GM18909 (cell line): ENCODE data around the gene ARG2.

Source experiments
- ATAC-seq: cut with Tn5 transposase; IDR thresholded peaks from one replicate; pipeline ENCODE4 v1.9.1; 2021; ENCODE audit warnings: mild to moderate bottlenecking; ENCODE audit not compliant: unreplicated experiment, poor library complexity

Gene ARG2

DNA sequence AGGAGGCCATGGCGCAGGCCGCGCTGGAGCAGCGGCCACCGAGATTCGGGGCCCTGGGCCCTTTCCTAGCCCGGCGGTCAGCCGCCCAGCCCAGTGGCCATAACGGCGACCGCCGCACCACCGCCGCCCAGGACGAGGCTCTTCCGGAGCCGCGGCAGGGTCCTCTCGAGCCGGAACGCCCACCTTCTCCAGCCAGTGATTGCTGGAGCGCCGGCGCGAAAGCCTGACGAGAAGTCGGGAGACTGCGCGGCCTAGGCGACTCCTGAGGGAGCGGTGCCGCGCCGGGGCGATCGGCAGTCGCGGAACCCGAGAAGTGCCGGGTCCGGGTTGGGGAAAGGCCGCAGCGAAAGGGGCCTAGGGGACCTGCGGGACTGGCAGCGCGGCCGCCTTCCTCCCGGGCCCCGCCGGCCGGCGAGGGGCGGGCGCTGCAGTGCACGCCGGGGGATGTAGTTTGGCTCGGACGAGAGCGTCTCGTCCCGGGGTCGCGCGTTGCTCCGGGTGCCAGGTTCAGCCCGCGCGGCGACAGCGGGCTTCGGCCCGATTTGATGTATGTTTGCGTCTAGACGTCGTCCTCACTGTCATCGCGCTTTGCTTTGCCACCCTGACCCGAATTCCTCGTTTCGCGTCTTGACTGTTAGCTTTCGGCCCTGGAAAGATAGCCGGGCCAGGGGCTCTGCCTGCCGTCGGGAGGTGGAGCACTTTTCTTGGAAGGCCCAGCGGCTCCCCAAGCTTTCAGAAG lies 54.9 kb downstream of the ARG2 start, which contains the start of gene VTI1B:
TSS of gene VTI1B (minus strand) at position 153 of the 739 bp plus-strand sequence. CDS start at position 10, 143 bp downstream.
- peak; percentile 92 for ATAC-seq

DNA sequence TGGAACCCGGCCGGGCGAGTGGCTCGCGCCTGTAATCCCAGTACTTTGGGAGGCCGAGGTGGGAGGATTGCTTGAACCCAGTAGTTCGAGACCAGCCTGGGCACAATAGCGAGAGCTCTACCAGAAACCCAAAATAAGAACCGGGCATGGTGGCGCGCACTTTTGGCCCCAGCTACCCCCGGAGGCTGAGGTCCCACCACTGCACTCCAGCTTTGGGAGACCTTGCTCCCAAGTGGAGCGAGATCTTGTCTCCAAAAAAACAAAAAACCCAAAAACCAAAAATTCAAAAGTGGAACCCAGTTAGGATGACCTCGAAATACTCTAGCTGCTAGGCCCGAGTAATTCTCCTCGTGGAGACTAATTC lies 55.5 kb downstream of the ARG2 start:
- ATAC-seq = no peak

DNA sequence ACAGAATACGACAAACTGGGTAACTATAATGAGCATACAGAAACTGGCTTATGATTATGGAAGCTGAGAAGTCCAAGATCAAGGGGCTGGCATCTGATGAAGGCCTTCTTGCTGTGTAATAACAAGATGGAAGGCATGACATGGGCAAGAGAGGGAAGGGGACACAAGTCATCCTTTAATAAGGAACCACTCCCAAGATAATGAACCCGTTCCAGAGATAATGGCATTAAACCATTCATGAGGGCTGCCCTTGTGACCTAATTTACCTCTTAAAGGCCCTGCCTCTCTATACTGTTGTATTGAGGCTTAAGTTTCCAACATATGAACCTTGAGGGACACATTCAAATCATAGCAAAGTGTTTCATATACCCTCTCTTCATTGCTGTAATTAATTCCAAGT lies 59.3 kb downstream of the ARG2 start:
- ATAC-seq = no peak

DNA sequence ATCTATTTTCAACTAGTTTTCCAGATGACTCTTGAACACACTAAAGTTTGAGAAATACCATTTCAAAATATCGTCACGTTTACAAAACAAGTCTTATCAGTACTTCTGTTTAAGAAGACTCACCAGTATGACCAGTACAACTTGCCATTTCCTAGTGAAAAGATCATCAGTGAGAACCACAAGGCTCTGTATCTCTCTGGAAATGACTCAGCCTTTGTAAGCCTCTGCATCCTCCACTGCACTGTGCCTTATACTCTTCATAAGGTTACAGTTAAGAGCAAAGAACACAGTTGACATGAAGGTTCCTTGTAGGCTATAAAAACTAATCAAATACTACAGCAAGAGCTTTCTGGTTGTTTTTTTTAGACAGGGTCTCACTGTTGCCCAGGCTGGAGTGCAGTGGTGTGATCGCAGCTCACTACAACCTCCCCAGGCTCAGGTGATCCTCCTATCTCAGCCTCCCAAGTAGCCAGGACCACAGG lies 60.4 kb downstream of the ARG2 start:
- peak; percentile 97 for ATAC-seq

DNA sequence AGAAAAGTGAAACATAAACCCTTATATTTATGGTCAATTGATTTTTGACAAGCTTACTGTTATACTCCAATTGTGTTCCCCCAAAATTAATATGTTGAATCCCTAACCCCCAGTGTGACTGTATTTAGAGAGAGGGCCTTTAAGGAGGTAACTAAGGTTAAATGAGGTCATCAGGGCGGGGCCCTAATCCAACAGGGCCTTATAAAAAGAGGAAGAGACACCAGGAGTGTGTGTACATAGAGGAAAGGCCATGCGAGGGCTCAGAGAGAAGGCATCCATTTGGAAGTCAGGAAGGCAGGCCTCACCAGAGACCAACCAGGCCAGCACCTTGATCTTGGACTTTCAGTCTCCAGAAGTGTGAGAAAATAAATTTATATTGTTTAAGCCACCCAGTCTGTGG lies 61.2 kb downstream of the ARG2 start:
- no peak for ATAC-seq

DNA sequence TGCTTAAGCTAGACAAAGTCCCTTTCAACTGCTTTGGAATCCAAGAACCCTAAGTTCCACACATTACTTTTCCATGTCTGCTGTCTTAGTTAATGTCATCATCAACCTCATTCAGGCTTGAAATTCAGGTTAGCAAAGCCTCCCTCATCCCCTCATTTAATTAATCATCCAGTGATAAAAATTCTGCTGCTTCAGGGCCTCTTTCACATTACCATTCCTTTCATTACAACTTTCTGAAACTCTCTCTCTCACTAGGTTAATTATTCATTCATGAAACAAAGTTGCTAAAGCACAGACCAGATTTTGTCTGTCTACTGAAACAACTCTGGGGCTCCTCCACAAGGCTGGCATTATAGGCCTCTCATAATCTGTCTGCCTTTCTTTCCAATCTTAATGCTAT lies 64.1 kb downstream of the ARG2 start:
- ATAC-seq = no peak

DNA sequence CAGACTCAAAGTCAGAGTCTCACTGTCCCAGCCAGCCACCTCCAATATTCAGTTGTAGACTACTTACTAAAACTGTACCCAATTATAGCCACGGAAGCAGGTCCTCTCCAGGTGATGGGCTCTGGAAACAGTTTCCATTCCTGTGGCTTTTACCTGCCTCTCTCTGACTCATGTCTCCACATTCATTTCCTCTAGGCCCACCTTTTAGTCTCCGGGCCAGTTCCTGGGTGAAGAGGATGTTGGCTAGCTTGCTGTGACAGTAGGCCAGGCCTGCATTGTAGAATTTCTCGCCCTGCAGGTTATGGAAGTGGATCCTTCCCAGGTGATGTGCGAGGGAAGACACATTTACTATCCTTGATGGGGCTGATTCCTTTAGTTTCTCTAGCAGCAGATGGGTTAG lies 70.3 kb downstream of the ARG2 start:
- ATAC-seq = no peak

DNA sequence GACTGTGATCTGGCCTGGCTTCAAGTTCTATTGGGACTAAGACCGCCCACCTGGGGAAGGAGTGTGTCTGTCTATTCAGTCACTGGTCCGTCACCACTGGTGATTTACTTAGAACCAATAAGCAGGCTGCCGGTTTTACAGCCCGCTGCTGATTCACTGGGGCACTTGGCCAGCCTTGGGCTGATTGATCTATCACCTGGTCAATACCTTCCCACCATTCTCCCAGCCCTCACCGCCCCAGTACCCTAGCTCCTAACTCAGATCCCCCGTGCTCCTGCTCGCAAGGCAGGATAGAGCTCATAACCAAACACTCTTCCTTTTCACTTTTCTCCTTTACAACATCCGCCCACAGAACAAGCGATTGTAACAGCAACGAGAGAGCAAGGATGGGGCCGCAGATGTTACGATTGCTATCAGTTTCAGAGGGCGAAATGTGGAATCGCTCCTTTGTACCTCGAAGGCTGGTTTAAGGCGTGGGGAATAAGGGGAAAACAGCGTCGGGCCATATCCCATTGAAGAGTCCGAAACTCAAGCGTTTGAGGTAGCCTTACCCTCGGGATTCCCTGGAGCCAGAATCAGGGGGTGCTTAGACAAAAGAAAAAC lies 75.2 kb downstream of the ARG2 start:
- ATAC-seq = peak; percentile 93

DNA sequence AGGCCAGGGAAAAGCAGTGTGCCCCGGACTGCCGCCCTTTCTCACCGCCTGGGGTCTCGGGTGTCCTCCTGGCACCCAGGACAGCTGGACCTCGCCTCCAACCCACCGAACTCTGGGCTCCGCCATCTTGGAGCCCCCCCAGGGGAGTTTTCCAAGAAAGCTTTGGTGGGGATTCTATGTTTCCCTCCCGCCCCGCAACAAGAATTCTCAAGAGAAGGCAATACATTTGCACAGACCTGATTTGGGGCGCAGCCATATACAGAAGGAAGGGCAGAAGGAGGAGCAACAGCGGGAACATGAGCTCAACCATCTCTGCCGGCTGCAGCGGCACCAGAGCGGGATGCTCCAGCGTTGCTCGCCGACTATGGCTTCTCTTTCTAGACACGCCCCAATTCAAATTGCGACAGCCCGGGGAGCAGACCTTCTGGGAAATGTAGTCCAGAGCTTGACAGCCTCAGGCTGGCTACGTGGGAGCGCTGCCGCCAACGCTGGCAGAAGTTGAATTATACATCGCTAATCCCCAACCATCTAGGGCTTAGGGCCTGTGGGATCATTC lies 75.8 kb downstream of the ARG2 start, which contains the start of gene RDH11:
TSS of gene RDH11 (minus strand) at position 371 of the 556 bp plus-strand sequence. CDS start at position 310, 61 bp downstream.
- ATAC-seq = peak; percentile 89

DNA sequence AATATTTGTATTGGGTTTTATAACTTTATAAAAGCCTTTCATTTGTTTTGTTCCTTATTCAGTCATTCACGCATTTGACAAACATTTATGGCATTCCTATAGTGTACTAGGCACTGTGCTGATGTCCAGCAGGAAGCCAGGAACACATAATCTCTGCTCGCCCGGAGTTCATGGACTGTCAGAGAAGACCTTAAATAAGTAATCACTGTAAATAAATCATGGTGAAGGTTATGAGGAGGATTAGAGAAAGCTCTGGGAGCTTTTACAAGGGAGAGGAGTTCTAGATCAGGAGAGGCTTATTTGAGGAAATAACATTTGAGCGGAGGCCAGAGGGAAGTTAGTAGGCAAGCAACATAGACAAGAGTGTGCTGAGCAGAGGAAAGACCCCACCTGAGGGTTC lies 77.3 kb downstream of the ARG2 start:
- ATAC-seq = no peak

DNA sequence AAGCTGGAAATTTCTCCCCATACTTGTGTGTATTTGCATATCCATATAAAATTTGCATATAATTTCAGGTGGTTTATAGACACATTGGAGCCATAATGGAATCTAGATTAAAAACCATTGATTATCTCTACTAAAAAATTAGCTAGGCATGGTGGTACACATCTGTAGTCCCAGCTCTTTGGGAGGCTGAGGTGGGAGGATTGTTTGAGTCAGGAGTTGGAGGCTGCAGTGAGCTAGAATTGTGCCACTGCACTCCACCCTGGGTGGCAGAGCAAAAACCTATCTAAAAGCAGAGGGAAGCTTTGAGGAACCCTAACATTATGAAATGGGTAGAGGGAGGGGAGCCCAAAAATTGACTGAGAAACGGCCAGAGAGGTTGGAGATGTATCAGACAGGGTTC lies 78.5 kb downstream of the ARG2 start:
- ATAC-seq = no peak
